Liver (tissue), 9 donors: Measurements from ENCODE around the gene IQCF6. TPM values are rescaled to one million over a fixed set of nuclear protein-coding genes. Genes with fewer than 3 reads are reported as not detected.
"Not testable (repeated sequence)": the region's sequence is repeated elsewhere in the genome, so short reads cannot be mapped to it uniquely, and the experiment has no call there.

Experiments used
- DNase-seq: peaks from one replicate; pipeline ENCODE4 v3.0.0-alpha.2; 2017; ENCODE audit warnings: low spot score
- H3K27ac ChIP-seq, 2 donors: one replicate each; pipeline ENCODE4 v1.7.0; 2013; ENCODE audit warnings: inconsistent platforms in 2 of 2, low read length in 2 of 2, control low read depth in 1 of 2, low read depth in 1 of 2, mild to moderate bottlenecking in 1 of 2
- H3K27me3 ChIP-seq, 4 donors: one replicate each; pipeline versions ENCODE4 v1.6.1 to v1.7.0; 2013; ENCODE audit warnings: low read length in 3 of 4, inconsistent platforms in 1 of 4, mild to moderate bottlenecking in 1 of 4, moderate library complexity in 1 of 4; ENCODE audit not compliant: control insufficient read depth in 4 of 4, insufficient read depth in 4 of 4
- H3K36me3 ChIP-seq, 4 donors: one replicate each; pipeline versions ENCODE4 v1.6.1 to v1.7.0; 2013; ENCODE audit warnings: low read length in 3 of 4, mild to moderate bottlenecking in 3 of 4, low read depth in 1 of 4, moderate library complexity in 1 of 4; ENCODE audit not compliant: control insufficient read depth in 4 of 4, insufficient read depth in 3 of 4
- H3K4me1 ChIP-seq, 4 donors: one replicate each; pipeline versions ENCODE4 v1.6.1 to v1.7.0; 2013; ENCODE audit warnings: low read length in 3 of 4, mild to moderate bottlenecking in 3 of 4, moderate library complexity in 1 of 4; ENCODE audit not compliant: control insufficient read depth in 4 of 4, insufficient read depth in 4 of 4
- H3K4me3 ChIP-seq, 3 donors: one replicate each; pipeline versions ENCODE4 v1.6.1 to v1.7.0; 2013; ENCODE audit warnings: low read length in 3 of 3, control low read depth in 1 of 3, low read depth in 1 of 3, mild to moderate bottlenecking in 1 of 3
- H3K9ac ChIP-seq, 2 donors: one replicate each; pipeline ENCODE4 v1.7.0; 2013; ENCODE audit warnings: low read length in 2 of 2, mild to moderate bottlenecking in 2 of 2, moderate library complexity in 2 of 2, control low read depth in 1 of 2, low read depth in 1 of 2
- H3K9me3 ChIP-seq, 4 donors: one replicate each; pipeline versions ENCODE4 v1.6.1 to v1.7.0; 2013; ENCODE audit warnings: low read length in 3 of 4; ENCODE audit not compliant: control insufficient read depth in 4 of 4
- ATF3 ChIP-seq: IDR thresholded peaks from 2 replicates; pipeline ENCODE4 v1.6.1; 2016; ENCODE audit warnings: antibody characterized with exemption
- EGR1 ChIP-seq, 2 donors: IDR thresholded peaks; 2 replicates each; pipeline ENCODE4 v1.6.1; 2016 to 2018; ENCODE audit warnings: antibody characterized with exemption in 2 of 2, low read depth in 2 of 2
- FOXA1 ChIP-seq: IDR thresholded peaks from 2 replicates; pipeline ENCODE4 v1.6.1; 2016; ENCODE audit warnings: antibody characterized with exemption
- FOXA2 ChIP-seq: IDR thresholded peaks from 2 replicates; pipeline ENCODE4 v1.6.1; 2016; ENCODE audit warnings: antibody characterized with exemption
- GABPA ChIP-seq, 2 donors: IDR thresholded peaks in 1 of 2; conservative IDR thresholded peaks in 1 of 2; 2 replicates each; pipeline ENCODE4 v1.6.1; 2016; ENCODE audit warnings: antibody characterized with exemption in 2 of 2, mild to moderate bottlenecking in 1 of 2, moderate library complexity in 1 of 2
- HNF4A ChIP-seq, 2 donors: conservative IDR thresholded peaks; 2 replicates each; pipeline ENCODE4 v1.6.1; 2016; ENCODE audit warnings: antibody characterized with exemption in 2 of 2, mild to moderate bottlenecking in 2 of 2
- HNF4G ChIP-seq: IDR thresholded peaks from 2 replicates; pipeline ENCODE4 v1.6.1; 2016; ENCODE audit warnings: antibody characterized with exemption
- JUND ChIP-seq, 2 donors: IDR thresholded peaks; 2 replicates each; pipeline ENCODE4 v1.6.1; 2016; ENCODE audit warnings: antibody characterized with exemption in 2 of 2
- MAX ChIP-seq: IDR thresholded peaks from 2 replicates; pipeline ENCODE4 v1.6.1; 2016; ENCODE audit warnings: antibody characterized with exemption
- NR2F2 ChIP-seq: IDR thresholded peaks from 2 replicates; pipeline ENCODE4 v1.6.1; 2016; ENCODE audit warnings: antibody characterized with exemption
- RAD21 ChIP-seq, 2 donors: IDR thresholded peaks; 2 replicates each; pipeline ENCODE4 v1.6.1; 2016; ENCODE audit warnings: antibody characterized with exemption in 2 of 2, mild to moderate bottlenecking in 2 of 2
- REST ChIP-seq: IDR thresholded peaks from 2 replicates; pipeline ENCODE4 v1.6.1; 2016; ENCODE audit warnings: antibody characterized with exemption, mild to moderate bottlenecking
- RXRA ChIP-seq, 2 donors: IDR thresholded peaks; 2 replicates each; pipeline ENCODE4 v1.6.1; 2017 to 2018; ENCODE audit warnings: antibody characterized with exemption in 2 of 2, mild to moderate bottlenecking in 1 of 2
- SP1 ChIP-seq: IDR thresholded peaks from 2 replicates; pipeline ENCODE4 v1.6.1; 2018; ENCODE audit warnings: antibody characterized with exemption, mild to moderate bottlenecking
- TAF1 ChIP-seq: conservative IDR thresholded peaks from 2 replicates; pipeline ENCODE4 v1.6.1; 2016; ENCODE audit warnings: antibody characterized with exemption, mild to moderate bottlenecking
- YY1 ChIP-seq: IDR thresholded peaks from 2 replicates; pipeline ENCODE4 v1.6.1; 2016; ENCODE audit warnings: antibody characterized with exemption, mild to moderate bottlenecking
- WGBS: extraction: QIAGEN DNeasy Blood & Tissue Kit; methylation state at CpG from one replicate; pipeline ENCODE4 v1.1.7; 2013; 5-methylcytosine and 5-hydroxymethylcytosine counted together
- polyA plus RNA-seq, 2 donors: library from polyadenylated mRNA; stranded (reverse) in 1 of 2; unstranded in 1 of 2; fragments of 200-250 nt in 1 of 2; fragments of >200 nt in 1 of 2; fragmentation: Nextera tagmentation in 1 of 2; extraction: Ambion mirVana in 1 of 2; gene quantifications; one replicate each; pipeline versions ENCODE4 v1.2.1 to v1.2.3, GENCODE V29; 2013 to 2015
- total RNA-seq, 2 donors: library from RNA; depleted of rRNA; stranded (reverse); fragments of >200 nt; gene quantifications; one replicate each; pipeline ENCODE4 v1.2.3, GENCODE V29; 2014
- TF ChIP-seq, protein P1 (sequence below): fragments of 150-350 bp; IDR thresholded peaks from 2 replicates; pipeline ENCODE4 v1.5.1; 2017; ENCODE audit warnings: improper control_type of control experiment, low read depth, low read length; ENCODE audit not compliant: missing input control
- TF ChIP-seq, protein P2 (sequence below): IDR thresholded peaks from 2 replicates; pipeline ENCODE4 v1.6.1; 2016; ENCODE audit warnings: antibody characterized with exemption
- donor health status: healthy.
- donor health status: healthy.
- donor health status: healthy.
- donor health status: healthy.
- donor health status: healthy.

IQCF6 gene
- total and polyA plus RNA-seq, 4 donors, result not detected

- Histone ChIP-seq H3K9ac (no peak overlapping the region), H3K9me3 (peaks cover 0 to 2% (median 0%) of the 10 kb centered on the region in 4 donors), H3K27ac (no peak overlapping the region), H3K27me3 (no peaks in the 10 kb centered on the region), H3K4me3 (no peak overlapping the region), H3K4me1 (no peaks in the 10 kb centered on the region), H3K36me3 (no peaks in the 10 kb centered on the region)
- 93% methylated on average over 1 of the region's 1 CpG for WGBS
- no peak for DNase-seq
- TF ChIP-seq, protein P1, sequence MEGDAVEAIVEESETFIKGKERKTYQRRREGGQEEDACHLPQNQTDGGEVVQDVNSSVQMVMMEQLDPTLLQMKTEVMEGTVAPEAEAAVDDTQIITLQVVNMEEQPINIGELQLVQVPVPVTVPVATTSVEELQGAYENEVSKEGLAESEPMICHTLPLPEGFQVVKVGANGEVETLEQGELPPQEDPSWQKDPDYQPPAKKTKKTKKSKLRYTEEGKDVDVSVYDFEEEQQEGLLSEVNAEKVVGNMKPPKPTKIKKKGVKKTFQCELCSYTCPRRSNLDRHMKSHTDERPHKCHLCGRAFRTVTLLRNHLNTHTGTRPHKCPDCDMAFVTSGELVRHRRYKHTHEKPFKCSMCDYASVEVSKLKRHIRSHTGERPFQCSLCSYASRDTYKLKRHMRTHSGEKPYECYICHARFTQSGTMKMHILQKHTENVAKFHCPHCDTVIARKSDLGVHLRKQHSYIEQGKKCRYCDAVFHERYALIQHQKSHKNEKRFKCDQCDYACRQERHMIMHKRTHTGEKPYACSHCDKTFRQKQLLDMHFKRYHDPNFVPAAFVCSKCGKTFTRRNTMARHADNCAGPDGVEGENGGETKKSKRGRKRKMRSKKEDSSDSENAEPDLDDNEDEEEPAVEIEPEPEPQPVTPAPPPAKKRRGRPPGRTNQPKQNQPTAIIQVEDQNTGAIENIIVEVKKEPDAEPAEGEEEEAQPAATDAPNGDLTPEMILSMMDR, result no peak
- TF ChIP-seq HNF4G (no peak), FOXA1 (no peak)
Observed at GRCh38 chr3:51750878-51751277, 28.2 kb downstream of the IQCF6 start.

DNA sequence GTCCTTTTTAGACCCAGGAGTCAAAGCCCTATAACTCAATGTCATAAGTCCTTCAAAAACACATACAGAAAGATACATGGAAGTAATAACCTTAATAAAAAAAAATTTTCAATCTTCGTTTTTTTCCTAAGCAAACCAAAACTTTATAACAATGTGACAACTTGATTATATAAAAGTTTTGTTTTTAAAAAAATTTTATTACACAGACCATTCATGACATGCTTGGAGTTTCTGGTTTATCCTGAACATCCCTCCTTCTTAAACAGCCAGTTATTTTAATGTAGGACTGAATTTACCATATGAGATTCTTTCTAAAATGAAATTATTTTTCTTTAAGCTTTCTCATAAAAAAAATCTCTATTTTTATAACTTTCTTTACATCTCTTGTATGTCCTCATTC, 30.7 kb downstream of the IQCF6 start:
- WGBS, result 58% methylated on average over 1 of the region's 1 CpG
- H3K9me3 ChIP-seq, result no peaks in the 10 kb centered on the region
- H3K4me1 ChIP-seq, result no peaks in the 10 kb centered on the region
- no peak overlapping the region for H3K9ac ChIP-seq
- no peak overlapping the region for H3K4me3 ChIP-seq
- H3K36me3 ChIP-seq, result no peaks in the 10 kb centered on the region
- H3K27me3 ChIP-seq, result no peaks in the 10 kb centered on the region
- TF ChIP-seq JUND (IDR thresholded peaks at IDR 0.05) (no peak), ATF3 (no peak), FOXA1 (no peak), RAD21 (IDR thresholded peaks at IDR 0.05) (no peak), GABPA (IDR thresholded peaks at IDR 0.05 in 1 of 2, conservative IDR thresholded peaks at IDR 0.05 in 1 of 2) (no peak), EGR1 (IDR thresholded peaks at IDR 0.05; ENCODE audit: low read depth in 2 of 2) (no peak)
- no peak for DNase-seq
- no peak overlapping the region for H3K27ac ChIP-seq

DNA sequence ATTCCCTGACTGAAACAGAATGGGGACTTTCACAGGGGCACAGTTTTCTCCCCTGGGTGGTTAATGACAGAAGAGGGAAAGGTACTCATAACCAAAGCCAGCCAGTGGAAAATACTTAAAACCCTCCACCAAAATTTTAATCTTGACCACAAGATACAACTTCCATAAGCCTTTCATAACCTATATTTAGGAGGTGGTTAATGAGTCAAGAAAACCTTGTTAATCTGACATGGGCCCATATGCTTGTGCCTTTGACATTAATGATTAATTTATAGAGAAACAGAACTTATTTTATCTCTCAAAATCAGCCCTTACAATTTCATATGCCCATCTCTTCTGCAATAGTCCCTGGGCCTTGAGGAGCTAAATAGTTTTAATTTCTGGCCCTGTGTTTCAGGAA, 31.2 kb downstream of the IQCF6 start:
- Histone ChIP-seq H3K9ac (no peak overlapping the region), H3K27ac (no peak overlapping the region), H3K27me3 (no peaks in the 10 kb centered on the region), H3K9me3 (no peaks in the 10 kb centered on the region), H3K36me3 (no peaks in the 10 kb centered on the region), H3K4me1 (no peaks in the 10 kb centered on the region), H3K4me3 (no peak overlapping the region)
- TF ChIP-seq, protein P2, sequence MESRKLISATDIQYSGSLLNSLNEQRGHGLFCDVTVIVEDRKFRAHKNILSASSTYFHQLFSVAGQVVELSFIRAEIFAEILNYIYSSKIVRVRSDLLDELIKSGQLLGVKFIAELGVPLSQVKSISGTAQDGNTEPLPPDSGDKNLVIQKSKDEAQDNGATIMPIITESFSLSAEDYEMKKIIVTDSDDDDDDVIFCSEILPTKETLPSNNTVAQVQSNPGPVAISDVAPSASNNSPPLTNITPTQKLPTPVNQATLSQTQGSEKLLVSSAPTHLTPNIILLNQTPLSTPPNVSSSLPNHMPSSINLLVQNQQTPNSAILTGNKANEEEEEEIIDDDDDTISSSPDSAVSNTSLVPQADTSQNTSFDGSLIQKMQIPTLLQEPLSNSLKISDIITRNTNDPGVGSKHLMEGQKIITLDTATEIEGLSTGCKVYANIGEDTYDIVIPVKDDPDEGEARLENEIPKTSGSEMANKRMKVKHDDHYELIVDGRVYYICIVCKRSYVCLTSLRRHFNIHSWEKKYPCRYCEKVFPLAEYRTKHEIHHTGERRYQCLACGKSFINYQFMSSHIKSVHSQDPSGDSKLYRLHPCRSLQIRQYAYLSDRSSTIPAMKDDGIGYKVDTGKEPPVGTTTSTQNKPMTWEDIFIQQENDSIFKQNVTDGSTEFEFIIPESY, result no peak
- TF ChIP-seq RAD21 (IDR thresholded peaks at IDR 0.05), result no peak
- TF ChIP-seq HNF4G, result no peak
- TF ChIP-seq ATF3, result no peak
- no peak for TF ChIP-seq REST
- no peak for TF ChIP-seq SP1
- no peak for TF ChIP-seq RXRA (IDR thresholded peaks at IDR 0.05)
- TF ChIP-seq HNF4A (conservative IDR thresholded peaks at IDR 0.05), result no peak
- TF ChIP-seq YY1, result no peak
- no peak for TF ChIP-seq FOXA2
- no peak for TF ChIP-seq JUND (IDR thresholded peaks at IDR 0.05)
- no peak for TF ChIP-seq MAX
- TF ChIP-seq NR2F2, result no peak
- no peak for TF ChIP-seq TAF1
- DNase-seq, result no peak

DNA sequence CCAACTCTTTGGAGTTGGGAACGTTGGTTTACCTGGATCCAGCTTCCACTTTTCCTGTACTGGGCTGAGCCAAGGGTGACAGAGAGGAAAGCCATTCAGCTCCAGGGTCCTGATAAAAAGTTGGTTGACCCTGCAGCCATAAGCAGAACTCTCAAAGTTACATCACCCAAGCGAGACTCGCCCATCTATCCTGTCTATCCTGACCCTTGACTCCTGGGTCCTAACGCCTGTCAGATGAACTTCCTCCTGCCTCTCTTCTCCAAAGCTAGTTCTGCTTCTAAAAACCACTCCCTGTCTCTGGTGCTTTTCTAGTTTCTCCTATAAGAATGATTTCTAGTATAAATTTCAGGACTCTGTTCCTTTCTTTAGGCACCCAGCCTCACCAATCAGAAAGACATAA, 36.1 kb downstream of the IQCF6 start:
- not testable (repeated sequence) for H3K27me3 ChIP-seq, DNase-seq, H3K4me1 ChIP-seq, H3K4me3 ChIP-seq, H3K9me3 ChIP-seq, H3K27ac ChIP-seq, H3K9ac ChIP-seq, H3K36me3 ChIP-seq
- WGBS, result 45% methylated on average over 4 of the region's 4 CpGs
